HG02943 (cell line): ENCODE data around the gene CR2.
"Not testable (repeated sequence)": the region's sequence is repeated elsewhere in the genome, so short reads cannot be mapped to it uniquely, and the experiment has no call there.

Source experiments
- ATAC-seq: cut with Tn5 transposase; IDR thresholded peaks from one replicate; pipeline ENCODE4 v1.9.1; 2021; ENCODE audit warnings: mild to moderate bottlenecking, low read depth, moderate library complexity; ENCODE audit not compliant: unreplicated experiment

The CR2 gene

DNA sequence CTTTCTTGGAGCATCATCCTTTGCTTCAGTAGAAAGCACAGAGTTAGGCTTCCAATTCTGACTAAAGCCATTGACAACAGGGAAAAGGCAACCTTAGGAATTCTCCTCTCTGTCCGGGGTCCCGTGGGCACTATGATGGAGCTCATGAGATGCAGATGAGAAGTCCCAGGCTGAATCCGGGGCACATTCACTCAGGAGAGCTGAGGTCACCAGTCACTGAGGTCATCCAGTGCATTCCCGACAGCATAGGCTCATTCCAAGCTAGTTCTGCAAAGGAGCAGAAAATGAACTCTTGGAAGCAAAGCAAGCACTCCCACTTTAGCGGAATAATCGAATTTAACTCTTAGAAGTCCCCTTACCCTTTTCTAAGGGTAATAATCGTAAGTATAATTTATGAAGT, 48.6 kb downstream of the CR2 start:
- no peak for ATAC-seq

DNA sequence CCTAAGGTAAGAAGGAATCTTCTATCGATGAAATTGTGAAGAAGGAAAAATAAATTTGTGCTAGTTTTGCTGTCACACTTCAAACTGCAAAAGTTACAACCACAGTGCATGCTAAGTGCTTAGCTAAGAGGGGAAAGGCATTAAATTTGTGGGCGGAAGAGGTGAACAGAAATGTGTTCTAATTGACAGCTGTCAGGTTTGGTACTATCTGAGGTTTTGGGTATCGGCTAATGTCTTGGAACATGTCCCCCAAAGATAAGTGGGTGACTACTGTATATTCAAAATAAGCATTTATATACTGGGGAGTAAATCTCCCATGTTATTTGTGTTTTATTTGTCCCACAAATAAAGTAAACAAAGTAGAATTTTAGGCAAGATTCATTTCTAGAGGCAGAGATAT, 49.8 kb downstream of the CR2 start:
- no peak for ATAC-seq

DNA sequence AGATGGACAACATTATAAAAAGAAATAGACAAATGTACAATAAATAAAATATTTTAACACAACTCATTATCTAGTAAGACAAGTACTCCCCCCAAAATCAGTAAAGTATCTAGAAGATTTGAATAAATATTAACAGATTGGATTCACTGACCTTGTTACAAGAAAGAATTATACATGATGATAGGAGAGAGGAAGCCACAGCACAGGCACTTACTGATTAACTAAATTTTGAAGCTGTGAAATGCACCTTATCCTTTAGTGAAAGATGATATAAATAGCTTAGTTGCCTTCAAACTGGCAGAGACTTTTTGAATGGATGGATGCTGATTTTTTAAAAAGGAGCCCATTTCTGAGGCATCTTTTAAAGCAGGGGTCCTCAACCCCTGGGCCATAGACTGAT, 50.3 kb downstream of the CR2 start:
- no peak for ATAC-seq

DNA sequence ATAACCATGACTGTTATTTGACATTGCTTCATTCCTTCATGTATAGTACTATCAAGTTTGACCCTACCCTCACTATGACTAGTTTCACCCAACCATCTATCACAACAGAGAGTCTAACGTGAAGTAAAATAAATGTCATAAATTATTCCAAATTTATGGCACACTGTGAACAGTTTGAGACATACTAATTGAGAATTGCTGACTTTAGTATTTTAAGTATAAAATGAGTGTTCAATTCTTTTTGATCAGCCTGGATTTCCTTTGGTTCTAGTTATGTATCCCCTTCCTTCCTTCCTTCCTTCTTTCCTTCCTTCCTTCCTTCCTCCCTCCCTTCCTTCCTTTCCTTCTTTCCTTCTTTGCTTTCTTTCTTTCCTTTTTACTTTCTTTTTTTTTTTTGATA, 56.3 kb downstream of the CR2 start:
- ATAC-seq = no peak

DNA sequence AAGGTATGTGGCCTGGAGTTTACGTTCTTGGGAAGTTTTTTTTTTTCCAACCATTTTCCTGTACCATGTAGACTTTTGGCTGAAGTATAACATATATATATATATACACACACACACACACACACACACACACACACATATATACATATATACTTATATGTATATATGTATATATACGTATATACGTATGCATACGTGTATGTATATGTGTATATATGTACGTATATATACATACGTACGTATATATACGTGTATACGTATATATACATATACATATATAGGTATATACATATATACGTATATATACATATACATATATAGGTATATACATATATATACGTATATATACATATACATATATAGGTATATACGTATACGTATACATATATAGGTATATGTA, 60.8 kb downstream of the CR2 start:
- no peak for ATAC-seq

DNA sequence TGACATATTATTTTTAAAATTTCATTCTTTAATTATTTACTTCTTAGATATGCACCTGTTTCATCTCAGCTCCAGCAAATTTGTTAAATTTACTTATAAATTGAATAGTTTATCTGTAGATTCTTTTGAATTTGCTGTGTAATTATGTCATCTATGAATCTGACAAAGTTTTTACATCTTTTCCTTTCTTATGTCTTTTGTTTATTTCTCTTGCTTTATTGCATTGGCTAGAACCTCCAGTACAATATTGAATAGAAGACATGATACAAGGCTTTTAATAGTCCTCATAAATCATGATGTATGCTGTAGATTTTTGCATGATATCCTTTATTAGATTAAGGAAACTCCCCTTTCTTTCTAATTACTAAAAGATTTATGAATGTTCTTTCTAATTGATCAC, 62.6 kb downstream of the CR2 start:
- ATAC-seq = no peak

DNA sequence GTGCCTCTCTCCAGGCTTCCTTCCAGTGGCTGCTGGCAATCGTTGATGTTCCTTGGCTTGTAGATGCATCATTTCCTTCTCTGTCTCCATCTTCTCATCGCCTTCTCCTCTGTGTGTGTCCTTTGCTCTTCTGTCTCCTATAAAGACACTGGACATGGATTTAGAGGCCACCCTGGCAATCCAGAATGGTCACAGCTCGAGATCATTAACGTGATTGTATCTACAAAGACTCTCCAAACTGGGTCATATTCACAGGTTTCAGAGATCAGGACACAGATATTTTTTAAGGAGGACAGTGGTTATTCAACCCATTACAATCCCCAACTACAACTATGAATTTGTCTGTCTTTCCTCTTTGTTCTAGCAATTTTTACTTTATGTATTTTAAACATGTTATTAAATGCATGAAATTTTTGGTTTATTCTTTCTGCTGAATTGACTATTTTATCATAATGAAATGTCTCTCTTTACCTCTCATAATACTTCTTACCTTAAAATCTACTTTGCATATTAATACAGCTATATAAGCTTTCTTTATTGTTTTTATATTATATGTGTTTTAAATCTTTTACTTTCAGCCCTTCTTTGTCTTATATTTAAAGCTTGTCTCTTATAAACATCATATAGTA, 64.6 kb downstream of the CR2 start:
- no peak for ATAC-seq

DNA sequence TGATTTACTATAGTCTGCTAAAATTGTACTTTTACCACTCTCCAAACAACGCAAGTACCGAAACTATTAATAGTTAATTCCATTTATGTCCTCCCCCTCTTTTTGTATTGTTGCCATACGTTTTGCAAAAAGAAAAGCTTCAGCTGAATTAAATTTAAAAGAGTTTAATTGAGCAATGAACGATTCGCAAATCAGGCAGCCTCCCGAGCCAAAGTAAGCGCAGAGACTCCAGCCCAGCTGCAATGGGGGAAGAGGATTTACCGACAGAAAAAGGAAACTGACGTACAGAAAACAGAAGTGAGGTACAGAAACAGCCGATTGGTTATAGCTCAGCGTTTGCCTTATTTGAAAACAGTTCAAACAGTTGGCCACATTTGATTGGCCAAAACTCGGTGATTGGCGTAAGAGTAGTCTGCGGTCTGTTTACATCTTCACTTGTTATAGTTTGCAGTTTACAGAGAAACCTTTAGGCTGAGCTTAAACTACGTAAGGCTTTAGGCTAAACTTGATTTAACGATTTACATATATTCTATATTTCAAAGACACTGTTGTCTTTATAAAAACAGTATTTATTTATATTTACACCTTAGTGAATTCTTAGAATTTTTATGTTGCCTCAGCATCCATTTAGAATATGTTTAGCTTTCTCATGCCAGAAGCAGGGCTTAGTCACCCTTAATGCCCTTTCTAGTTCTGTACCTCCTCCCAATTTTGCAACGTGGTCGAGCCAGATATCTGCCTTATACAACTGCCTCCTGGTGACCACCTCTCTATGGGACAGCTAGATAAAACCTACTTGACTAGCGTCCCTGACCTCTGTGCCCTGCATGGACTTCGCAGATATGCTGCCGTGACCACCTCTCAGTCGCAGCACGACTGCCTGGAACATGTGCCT, 65.6 kb downstream of the CR2 start:
- no peak for ATAC-seq

DNA sequence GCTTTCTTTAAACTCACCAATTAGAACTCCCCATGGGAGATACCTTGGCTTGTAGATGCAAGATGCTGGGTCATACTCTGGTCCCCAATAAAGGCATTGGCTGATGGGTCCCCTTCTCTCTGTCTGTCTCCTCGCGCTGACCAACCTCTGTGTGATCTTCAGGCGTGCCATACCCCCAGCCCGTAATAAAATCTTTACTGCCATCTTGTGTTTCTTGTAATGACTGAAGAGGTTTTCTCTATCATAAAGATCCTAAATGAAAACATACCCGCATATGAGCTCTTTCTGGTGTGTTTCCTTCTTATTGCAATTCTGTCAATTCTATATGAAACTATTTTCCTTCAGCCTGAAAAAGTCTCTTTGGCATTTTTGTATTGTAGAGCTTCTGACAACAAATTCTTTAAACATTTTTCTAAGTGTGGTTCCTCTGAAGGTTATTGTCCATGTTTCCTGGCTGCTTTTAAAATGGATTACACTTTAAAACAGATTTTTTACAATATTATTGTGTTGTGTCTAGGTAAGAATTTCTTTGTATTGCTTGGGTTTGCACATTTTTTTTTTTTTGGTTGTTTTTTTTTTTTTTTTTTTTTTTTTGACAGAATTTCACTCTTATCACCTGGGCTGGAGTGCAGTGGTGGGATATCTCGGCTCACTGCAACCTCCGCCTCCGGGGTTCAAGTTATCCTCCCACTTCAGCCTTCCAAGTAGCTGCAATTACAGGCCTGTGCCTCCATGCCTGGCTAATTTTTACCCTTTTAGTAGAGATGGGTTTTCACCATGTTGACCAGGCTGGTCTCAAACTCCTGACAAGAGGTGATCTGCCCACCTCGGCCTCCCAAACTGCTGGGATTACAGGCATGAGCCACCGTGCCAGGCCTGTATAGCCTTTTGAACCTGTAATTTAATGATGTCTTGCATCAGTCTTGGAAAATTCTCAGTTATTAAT, 66.5 kb downstream of the CR2 start:
- not testable (repeated sequence) for ATAC-seq

DNA sequence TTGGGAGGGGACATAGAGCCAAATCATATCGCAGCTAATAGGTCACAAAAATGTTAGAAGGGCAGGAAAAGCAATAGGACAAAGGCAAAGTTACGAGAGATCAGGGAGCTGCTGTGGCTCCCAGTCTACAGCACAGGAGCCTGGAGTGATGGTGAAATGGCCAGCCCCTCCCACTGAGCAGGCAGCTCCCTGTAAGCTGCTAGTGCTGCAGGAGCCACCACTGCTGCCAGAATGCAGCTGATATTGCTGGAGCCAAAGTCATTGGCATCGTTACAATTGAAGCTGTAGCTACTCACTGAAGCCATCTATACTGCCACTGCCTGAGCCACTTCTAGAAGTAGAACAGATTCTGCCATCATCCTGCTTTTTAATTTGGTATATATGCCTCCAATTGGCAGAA, 71.1 kb downstream of the CR2 start:
- not testable (repeated sequence) for ATAC-seq

DNA sequence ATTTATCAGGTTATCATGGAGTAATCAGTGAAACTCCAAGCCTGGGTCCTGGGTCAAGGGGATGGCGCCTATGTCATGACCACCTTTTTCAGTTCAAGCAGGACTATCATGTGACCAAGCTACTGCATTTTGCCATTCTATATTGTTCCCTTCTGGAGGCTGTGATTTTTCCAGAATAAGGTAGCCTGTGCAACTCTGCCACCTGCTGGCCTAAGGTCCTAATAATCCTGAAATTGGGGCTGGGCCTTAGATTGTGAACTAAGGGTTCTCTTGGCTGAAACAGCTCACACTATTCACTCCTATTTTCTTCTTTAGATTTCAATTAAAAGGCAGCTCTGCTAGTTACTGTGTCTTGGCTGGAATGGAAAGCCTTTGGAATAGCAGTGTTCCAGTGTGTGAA, 74.3 kb downstream of the CR2 start:
- ATAC-seq = not testable (repeated sequence)

DNA sequence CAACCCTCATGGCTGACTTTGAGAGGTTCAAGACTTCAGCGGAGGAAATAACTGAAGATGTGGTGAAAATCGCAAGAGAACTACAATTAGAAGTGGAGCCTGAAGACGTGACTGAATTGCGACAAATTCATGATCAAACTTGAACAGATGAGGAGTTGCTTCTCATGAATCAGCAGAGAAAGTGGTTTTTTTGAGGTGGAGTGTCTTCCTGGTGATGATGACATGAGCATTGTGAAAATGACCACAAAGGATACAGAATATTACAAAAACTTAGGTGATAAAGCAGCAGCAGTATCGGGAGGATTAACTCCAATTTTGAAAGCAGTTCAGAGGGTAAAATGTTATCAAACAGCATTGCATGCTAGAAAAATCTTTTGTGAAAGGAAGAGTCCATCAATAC, 82.1 kb downstream of the CR2 start:
- ATAC-seq = not testable (repeated sequence)
